ENCODE data around the gene DLEC1.

Gene DLEC1

DNA sequence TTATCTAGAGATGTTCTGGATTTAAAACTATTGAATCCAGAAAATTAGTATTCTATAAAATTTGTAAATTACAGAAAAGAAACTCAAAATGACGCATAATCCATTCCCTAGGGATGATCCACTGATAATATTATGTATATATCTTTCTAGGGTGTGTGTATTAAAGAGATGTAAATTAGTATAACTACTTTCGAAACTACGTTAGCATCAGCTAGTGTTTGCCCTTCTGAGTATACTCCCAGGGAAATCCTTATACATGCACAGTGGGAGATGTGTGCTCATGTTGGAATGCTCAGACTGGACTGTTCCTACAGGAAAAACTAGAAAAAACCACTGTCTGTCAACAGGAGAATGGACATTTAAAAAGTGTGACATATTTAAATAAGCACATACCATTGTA lies 61.5 kb downstream of the DLEC1 start:
- no peak overlapping the region for H3K4me3 Mint-ChIP-seq
- no peaks in the 10 kb centered on the region for H3K36me3 Mint-ChIP-seq (ENCODE audit: low read depth)
- no peaks in the 10 kb centered on the region for H3K4me1 Mint-ChIP-seq
- peaks cover 7% of the 10 kb centered on the region for H3K27me3 Mint-ChIP-seq (ENCODE audit: low read depth)
- TF ChIP-seq CTCF (IDR thresholded peaks at IDR 0.05; ENCODE audit: unreplicated experiment in 3 of 3) = no peak
- H3K9me3 Mint-ChIP-seq = peaks cover 9% of the 10 kb centered on the region
- H3K27ac Mint-ChIP-seq = no peak overlapping the region

DNA sequence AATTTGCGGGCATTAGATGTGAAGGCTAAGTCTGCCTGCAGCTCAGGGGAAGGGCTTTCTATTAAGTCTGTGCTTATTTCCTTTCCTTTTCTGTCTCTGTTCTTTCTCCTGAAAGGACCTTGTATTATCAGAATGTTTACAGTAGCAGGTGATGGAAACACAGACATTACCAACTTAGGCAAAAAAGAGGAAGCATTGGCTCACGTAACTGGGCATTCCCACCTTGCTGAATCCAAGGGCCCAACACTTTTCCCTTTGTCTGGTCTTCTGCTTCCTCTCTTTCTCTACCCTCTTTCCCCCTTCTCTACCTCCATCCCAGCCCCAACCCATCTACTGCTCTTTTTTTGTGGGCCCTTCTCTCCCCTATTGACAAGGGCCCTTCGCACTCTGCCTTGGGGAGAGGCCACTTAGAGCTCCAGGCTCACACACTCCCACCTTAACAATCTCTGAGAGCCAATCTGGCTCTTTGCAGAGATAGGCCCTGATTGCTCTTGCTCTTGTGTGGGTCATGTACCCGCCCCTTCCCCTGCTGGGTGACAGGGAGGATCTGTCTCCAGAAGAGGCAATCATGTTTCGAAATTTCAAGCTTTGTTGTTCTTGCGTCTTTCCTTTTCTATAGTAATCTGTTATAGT lies 62.9 kb downstream of the DLEC1 start:
- H3K27ac Mint-ChIP-seq = no peak overlapping the region
- H3K4me1 Mint-ChIP-seq = no peaks in the 10 kb centered on the region
- H3K27me3 Mint-ChIP-seq (ENCODE audit: low read depth) = peaks cover 7% of the 10 kb centered on the region
- H3K36me3 Mint-ChIP-seq (ENCODE audit: low read depth) = no peaks in the 10 kb centered on the region
- no peak overlapping the region for H3K4me3 Mint-ChIP-seq
- H3K9me3 Mint-ChIP-seq = peaks cover 13% of the 10 kb centered on the region
- TF ChIP-seq CTCF (IDR thresholded peaks at IDR 0.05; ENCODE audit: unreplicated experiment in 3 of 3) = no peak

DNA sequence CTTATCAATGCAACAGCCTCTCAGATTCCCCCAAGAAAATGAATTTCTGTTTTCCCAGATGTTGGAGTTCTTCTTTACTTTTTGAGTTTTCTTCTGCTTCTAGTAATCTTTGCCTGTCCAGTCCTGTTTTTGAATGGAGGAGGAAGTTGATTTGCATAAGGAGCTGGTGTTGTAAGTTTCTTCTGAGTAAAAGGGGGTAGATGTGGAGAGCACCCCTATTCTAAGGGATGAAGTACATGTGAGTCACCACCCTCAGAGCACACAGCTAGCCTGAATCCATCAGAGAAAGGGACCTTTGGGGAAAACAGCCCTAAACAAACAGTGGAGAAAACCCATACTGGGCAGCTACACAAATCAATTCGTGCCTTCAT lies 63.4 kb downstream of the DLEC1 start:
- Mint-ChIP-seq H3K27ac (no peak overlapping the region), H3K36me3 (ENCODE audit: low read depth) (no peaks in the 10 kb centered on the region), H3K4me1 (no peaks in the 10 kb centered on the region), H3K4me3 (no peak overlapping the region), H3K9me3 (peaks cover 15% of the 10 kb centered on the region), H3K27me3 (ENCODE audit: low read depth) (peaks cover 7% of the 10 kb centered on the region)
- TF ChIP-seq CTCF (IDR thresholded peaks at IDR 0.05; ENCODE audit: unreplicated experiment in 3 of 3) = no peak

DNA sequence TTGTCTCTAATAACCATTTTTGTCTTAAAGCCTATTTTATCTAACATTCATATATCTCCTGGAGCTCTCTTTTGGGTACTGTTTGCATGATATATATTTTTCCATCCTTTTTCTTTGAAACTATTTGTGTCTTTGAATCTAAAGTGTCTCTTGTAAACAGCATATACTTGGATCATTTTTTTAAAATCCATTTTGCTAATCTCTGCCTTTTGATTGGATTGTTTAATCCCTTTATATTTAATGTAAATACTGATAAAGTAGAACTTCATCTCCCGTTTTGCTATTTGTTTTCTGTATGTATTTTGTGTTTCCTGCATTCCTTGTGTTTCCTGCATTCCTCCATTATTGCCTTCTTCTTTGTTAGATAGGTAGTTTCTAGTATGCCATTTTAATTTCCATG lies 66.5 kb downstream of the DLEC1 start:
- H3K27ac Mint-ChIP-seq = no peak overlapping the region
- no peak for TF ChIP-seq CTCF (IDR thresholded peaks at IDR 0.05; ENCODE audit: unreplicated experiment in 3 of 3)
- H3K27me3 Mint-ChIP-seq (ENCODE audit: low read depth) = no peaks in the 10 kb centered on the region
- H3K4me3 Mint-ChIP-seq = no peak overlapping the region
- H3K36me3 Mint-ChIP-seq (ENCODE audit: low read depth) = no peaks in the 10 kb centered on the region
- H3K4me1 Mint-ChIP-seq = no peaks in the 10 kb centered on the region
- peaks cover 15% of the 10 kb centered on the region for H3K9me3 Mint-ChIP-seq

DNA sequence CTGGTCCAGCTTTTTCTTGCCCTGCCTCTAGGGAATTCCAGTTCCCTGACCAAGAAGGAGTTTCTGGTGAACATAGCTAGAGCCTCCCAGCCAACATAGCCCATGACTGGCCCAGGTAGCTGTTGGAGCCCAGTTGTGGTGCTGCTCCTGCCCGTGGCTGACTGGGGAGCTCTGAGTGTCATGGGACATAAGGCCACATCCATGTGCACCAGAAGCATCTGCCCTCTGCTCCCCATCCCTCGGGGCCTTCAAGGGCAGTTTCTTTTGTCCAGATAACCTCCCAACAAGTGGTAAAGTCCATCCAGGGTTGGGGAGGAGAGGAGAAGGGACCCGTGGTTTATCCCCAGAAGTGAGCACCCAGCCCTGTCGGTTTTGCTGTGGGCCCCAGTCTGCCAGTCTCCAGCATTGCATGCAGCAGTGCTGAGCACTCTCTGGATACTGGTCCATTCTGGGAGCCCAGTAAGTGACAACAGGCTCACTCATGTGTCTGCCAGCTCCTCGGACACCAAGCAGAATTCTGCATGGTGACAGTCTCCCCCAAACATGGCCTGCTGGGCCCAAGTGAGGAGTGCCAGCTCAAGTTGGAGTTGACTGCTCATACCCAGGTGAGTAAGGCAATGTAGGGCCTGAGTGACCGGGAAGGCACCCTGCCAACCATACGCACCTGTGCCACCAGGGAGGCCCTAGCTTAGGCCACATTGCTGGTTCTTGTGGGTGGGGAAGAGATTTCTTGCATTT lies 69.1 kb downstream of the DLEC1 start:
- TF ChIP-seq CTCF (IDR thresholded peaks at IDR 0.05; ENCODE audit: unreplicated experiment in 3 of 3) = no peak
- no peak overlapping the region for H3K4me3 Mint-ChIP-seq
- H3K36me3 Mint-ChIP-seq (ENCODE audit: low read depth) = no peaks in the 10 kb centered on the region
- H3K27me3 Mint-ChIP-seq (ENCODE audit: low read depth) = no peaks in the 10 kb centered on the region
- no peak overlapping the region for H3K27ac Mint-ChIP-seq
- no peaks in the 10 kb centered on the region for H3K4me1 Mint-ChIP-seq
- peaks cover 15% of the 10 kb centered on the region for H3K9me3 Mint-ChIP-seq
